ENCODE measurements around the gene ART3. TPM values are rescaled to one million over a fixed set of nuclear protein-coding genes. Genes with fewer than 3 reads are reported as not detected.

Gene ART3
- total and polyA plus RNA-seq, 7 donors: 3.0 to 6.4 (median 5.1) TPM; not detected in 2

- no peak for DNase-seq
- no peak for TF ChIP-seq POLR2AphosphoS5 (IDR thresholded peaks at IDR 0.05)
- TF ChIP-seq EP300 (IDR thresholded peaks at IDR 0.05): no peak
- TF ChIP-seq CTCF (IDR thresholded peaks at IDR 0.05): no peak
- TF ChIP-seq POLR2A (IDR thresholded peaks at IDR 0.05): no peak
- no peaks in the 10 kb centered on the region for H3K4me1 ChIP-seq
- H3K9me3 ChIP-seq: no peaks in the 10 kb centered on the region
- H3K36me3 ChIP-seq: no peaks in the 10 kb centered on the region
- 12 to 35% methylated on average over 4 of the region's 4 CpGs for WGBS, 2 donors
- H3K27me3 ChIP-seq: peaks cover 0 to 20% (median 0%) of the 10 kb centered on the region in 3 donors
- intact Hi-C loops (cut with DNase I): no loop called here
- no peak overlapping the region for H3K27ac ChIP-seq
- H3K4me3 ChIP-seq: no peak overlapping the region
These were observed 20.8 kb upstream of the ART3 start for GRCh38 chr4:76053730-76054129.

GRCh38 chr4:76055016-76055415 lies 19.5 kb upstream of the ART3 start:
- Histone ChIP-seq H3K4me1 (no peaks in the 10 kb centered on the region), H3K36me3 (no peaks in the 10 kb centered on the region), H3K4me3 (no peak overlapping the region), H3K9me3 (no peaks in the 10 kb centered on the region), H3K27me3 (peaks cover 0 to 20% (median 0%) of the 10 kb centered on the region in 3 donors), H3K27ac (no peak overlapping the region)
- intact Hi-C loops (cut with DNase I): no loop called here
- WGBS, 2 donors: 35 to 48% methylated on average over 2 of the region's 2 CpGs
- no peak for TF ChIP-seq POLR2AphosphoS5 (IDR thresholded peaks at IDR 0.05)
- no peak for DNase-seq

GRCh38 chr4:76055421-76055820 lies 19.1 kb upstream of the ART3 start:
- intact Hi-C loops (cut with DNase I): no loop called here
- 79 to 88% methylated on average over 2 of the region's 2 CpGs for WGBS, 2 donors
- no peak overlapping the region for H3K27ac ChIP-seq

GRCh38 chr4:76058302-76058701 lies 16.2 kb upstream of the ART3 start:
- TF ChIP-seq POLR2AphosphoS5 (IDR thresholded peaks at IDR 0.05) (no peak), POLR2A (IDR thresholded peaks at IDR 0.05) (no peak), CTCF (IDR thresholded peaks at IDR 0.05) (no peak)
- DNase-seq: no peak
- Histone ChIP-seq H3K4me3 (no peak overlapping the region), H3K36me3 (no peaks in the 10 kb centered on the region), H3K9me3 (no peaks in the 10 kb centered on the region), H3K4me1 (no peaks in the 10 kb centered on the region), H3K27me3 (peaks cover 0 to 20% (median 0%) of the 10 kb centered on the region in 3 donors), H3K27ac (no peak overlapping the region)
- intact Hi-C loops (cut with DNase I): no loop called here

More at GRCh38 chr4:76055421-76055820, 19.1 kb upstream of the ART3 start:
- no peaks in the 10 kb centered on the region for H3K36me3 ChIP-seq
- peaks cover 0 to 20% (median 0%) of the 10 kb centered on the region in 3 donors for H3K27me3 ChIP-seq
- no peaks in the 10 kb centered on the region for H3K9me3 ChIP-seq
- no peak for DNase-seq
- H3K4me1 ChIP-seq: no peaks in the 10 kb centered on the region
- H3K4me3 ChIP-seq: no peak overlapping the region
- TF ChIP-seq POLR2AphosphoS5 (IDR thresholded peaks at IDR 0.05) (no peak), EP300 (IDR thresholded peaks at IDR 0.05) (no peak), POLR2A (IDR thresholded peaks at IDR 0.05) (no peak), CTCF (IDR thresholded peaks at IDR 0.05) (no peak)

GRCh38 chr4:76058888-76059426 lies 15.6 kb upstream of the ART3 start:
- 16 to 68% methylated on average over 3 of the region's 3 CpGs for WGBS, 2 donors
- no peak overlapping the region for H3K27ac ChIP-seq

More at GRCh38 chr4:76058888-76059426, 15.6 kb upstream of the ART3 start:
- Histone ChIP-seq H3K27me3 (peaks cover 0 to 20% (median 0%) of the 10 kb centered on the region in 3 donors), H3K4me3 (no peak overlapping the region), H3K9me3 (no peaks in the 10 kb centered on the region), H3K36me3 (no peaks in the 10 kb centered on the region), H3K4me1 (no peaks in the 10 kb centered on the region)
- TF ChIP-seq CTCF (IDR thresholded peaks at IDR 0.05) (no peak), POLR2AphosphoS5 (IDR thresholded peaks at IDR 0.05) (no peak), POLR2A (IDR thresholded peaks at IDR 0.05) (no peak), EP300 (IDR thresholded peaks at IDR 0.05) (no peak)
- intact Hi-C loops (cut with DNase I): no loop called here
- no peak for DNase-seq

All from sigmoid colon (tissue), 7 donors.